ENCODE measurements around the gene PHRF1.

The PHRF1 gene, protein sequence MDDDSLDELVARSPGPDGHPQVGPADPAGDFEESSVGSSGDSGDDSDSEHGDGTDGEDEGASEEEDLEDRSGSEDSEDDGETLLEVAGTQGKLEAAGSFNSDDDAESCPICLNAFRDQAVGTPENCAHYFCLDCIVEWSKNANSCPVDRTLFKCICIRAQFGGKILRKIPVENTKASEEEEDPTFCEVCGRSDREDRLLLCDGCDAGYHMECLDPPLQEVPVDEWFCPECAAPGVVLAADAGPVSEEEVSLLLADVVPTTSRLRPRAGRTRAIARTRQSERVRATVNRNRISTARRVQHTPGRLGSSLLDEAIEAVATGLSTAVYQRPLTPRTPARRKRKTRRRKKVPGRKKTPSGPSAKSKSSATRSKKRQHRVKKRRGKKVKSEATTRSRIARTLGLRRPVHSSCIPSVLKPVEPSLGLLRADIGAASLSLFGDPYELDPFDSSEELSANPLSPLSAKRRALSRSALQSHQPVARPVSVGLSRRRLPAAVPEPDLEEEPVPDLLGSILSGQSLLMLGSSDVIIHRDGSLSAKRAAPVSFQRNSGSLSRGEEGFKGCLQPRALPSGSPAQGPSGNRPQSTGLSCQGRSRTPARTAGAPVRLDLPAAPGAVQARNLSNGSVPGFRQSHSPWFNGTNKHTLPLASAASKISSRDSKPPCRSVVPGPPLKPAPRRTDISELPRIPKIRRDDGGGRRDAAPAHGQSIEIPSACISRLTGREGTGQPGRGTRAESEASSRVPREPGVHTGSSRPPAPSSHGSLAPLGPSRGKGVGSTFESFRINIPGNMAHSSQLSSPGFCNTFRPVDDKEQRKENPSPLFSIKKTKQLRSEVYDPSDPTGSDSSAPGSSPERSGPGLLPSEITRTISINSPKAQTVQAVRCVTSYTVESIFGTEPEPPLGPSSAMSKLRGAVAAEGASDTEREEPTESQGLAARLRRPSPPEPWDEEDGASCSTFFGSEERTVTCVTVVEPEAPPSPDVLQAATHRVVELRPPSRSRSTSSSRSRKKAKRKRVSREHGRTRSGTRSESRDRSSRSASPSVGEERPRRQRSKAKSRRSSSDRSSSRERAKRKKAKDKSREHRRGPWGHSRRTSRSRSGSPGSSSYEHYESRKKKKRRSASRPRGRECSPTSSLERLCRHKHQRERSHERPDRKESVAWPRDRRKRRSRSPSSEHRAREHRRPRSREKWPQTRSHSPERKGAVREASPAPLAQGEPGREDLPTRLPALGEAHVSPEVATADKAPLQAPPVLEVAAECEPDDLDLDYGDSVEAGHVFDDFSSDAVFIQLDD (N-terminal part only)

DNA sequence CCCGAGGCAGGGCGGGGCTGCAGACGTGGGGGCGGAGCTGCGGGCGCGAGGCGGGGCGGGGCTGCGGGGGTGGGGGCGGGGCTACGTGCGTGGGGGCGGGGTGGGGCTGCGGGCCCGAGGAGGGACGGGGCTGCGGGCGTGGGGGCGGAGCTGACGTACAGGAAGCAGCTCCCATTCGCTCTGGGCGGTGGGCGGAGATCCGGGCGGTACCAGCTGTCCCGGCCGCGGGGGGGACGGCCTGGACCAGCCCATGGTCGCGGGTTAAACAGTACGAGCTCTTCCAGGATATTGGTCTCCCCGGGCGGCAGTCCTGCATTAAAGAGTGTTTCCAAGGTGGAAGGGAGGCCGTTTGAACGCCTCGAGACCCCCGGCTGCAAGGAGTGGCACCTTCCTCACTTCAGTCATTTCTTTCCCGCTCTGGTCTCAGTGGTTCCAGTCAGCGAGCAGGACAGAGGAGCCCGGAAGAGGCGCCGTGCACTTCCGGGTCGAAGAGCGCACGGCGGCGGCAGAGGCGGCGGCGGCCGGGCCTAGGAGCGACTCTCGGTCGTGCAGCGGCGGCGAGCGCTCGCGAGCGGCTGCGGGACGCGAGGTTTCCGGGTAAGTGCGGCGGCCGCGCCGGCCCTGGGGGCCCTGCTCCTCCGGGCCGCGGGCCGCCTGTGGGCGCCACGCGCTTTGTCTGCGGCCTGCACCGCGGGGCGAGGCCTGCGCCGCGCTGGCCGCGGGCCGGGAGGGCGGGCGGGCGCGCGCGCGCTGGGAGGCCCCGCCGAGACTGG lies at the start of gene PHRF1:
Gene PHRF1, plus strand, starts transcription at position 475 of the 773 bp plus-strand sequence. CDS start 5,043 bp downstream, outside the sequence.
- in situ Hi-C loops (cut with MboI; ENCODE audit: low sequenced_read_pairs) = no loop called here

DNA sequence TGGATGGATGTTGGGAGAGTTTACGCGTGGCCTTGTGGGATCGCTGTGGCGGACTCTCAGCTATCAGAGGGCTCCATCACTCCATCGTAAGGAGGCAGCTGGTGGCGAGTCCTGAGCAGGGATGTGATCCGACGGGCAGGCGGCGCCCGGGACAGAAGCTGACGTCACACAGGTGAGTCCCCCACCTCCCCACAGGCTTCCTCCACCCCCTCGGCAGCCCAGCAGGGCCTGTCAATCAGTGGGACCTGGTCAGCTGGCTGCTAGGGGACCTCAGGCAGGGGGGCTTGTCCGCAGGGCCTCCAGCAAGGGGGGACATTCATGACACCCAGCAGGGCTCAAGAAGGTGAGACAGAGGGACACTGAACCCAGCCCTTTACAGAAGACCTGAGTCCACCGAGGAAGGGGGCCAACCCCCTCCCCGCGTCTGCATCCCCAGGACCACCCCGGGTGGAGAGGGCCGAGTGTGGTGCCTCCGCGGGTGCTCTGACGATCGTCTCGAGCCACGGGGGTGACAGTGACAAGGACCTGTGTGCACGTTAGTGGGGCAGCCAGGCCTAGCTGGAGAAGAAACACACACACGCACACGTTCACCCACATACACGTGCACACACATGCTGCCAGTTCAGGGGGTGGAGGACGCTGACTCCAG lies 48.0 kb upstream of the PHRF1 start:
- in situ Hi-C loops (cut with MboI; ENCODE audit: low sequenced_read_pairs) = no loop called here

DNA sequence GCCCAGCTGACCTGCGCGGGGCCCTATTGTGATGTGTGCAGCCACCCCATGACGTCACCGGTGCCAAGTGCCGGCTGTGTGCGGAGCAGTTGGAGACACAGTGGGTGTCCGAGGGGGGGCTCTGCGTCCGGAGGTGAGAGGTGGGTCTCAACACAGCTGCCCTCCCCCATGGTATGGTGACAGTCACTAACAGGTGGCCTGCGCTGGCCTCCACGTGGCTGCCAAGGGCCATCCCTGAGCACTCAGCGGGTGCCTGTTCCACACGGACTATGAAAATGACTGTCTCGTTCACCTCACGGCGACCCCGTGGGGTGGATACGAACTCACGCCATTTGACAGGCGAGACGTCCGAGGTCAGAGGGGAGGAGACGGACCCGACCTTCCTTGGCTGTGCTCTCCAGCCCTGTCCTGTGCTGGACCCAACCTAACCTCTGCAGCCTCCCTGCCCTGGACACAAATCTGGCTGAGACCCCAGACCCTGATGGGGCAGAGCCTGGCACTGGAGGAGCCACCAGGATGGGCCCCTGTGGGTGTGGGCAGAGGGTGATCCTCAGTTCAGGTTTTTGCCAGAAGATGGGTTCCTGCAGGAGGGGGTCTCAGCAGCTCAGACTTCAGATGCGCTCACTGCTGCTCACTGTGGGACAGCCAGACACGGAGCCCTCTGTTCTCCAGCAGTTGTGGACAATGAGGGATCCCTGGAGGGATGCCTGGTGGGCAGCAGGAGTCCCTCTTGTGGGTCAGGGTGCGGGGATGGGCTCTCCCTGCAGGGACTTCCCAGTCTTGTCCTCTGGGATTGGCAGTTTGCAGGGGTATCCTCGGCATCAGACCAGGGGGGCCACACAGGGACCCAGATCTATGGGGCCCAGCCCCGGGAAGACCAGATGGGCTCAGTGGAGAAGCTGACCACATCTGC lies 47.2 kb upstream of the PHRF1 start:
- in situ Hi-C loops (cut with MboI; ENCODE audit: low sequenced_read_pairs) = no loop called here

DNA sequence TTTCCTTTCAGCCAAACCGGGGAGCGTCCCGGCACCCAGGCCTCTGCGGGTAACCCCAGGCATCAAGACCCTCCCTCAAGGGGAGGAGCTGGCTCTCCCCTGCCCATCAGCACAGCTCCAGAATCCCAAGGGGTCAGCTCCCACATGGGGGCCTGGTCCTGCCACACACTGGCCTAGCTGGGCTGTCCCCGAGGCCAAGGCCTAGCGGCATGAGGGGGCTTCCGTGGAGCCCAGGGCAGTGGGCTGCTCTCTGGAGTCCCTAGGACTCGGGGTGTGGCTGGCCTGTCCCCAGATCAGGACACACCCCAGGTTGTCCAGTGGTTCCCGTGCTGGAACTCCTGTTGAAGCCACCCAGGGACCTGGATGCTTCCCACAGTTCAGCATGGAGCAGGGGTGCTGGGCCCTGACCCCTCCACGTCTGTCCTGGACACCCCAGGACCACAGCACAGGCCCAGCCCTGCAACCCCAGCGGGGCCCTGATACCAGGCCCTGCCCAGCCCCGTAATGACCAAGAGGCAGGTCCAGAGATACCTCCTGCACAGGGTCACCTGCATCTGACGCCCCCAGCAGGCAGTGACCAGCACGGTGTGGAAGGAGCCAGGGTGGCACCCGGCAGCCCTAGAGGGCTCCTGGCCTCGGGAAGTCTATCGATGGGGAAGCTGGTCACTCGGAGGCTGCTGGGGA lies 46.4 kb upstream of the PHRF1 start:
- in situ Hi-C loops (cut with MboI; ENCODE audit: low sequenced_read_pairs) = no loop called here

DNA sequence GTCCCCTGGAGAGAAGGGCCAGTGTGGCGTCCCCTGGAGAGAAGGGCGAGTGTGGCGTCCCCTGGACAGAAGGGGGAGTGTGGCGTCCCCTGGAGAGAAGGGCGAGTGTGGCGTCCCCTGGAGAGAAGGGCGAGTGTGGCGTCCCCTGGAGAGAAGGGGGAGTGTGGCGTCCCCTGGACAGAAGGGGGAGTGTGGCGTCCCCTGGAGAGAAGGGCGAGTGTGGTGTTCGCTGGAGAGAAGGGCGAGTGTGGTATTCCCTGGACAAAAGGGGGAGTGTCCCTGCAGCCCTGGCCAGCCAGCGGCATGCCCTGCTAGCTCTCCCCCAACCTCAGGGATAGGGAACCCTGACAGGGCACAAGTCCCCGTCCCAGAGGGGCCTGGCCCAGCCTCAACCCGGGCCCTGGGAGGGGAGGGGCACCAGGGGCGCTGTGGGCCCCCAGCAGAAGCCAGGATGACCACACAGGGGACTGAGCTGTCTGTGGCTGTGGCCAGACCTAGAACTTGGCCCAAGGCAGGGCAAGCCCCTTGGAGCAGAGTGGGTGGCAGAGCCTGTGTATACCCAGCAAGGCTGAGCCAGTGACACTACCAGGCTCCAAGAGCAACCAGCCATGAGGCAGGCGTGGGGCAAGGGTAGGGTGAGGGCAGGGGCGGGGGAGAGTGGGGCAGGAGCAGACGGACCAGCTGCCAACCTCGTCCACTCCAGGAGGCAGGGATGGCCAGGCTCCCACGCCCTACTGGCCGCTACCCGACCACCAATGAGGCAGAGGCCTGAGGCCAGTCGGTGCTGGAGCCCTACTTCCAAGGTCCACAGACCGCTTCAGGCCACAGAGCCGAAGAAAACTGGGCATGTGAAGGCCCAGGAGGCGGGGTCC lies 45.1 kb upstream of the PHRF1 start:
- in situ Hi-C loops (cut with MboI; ENCODE audit: low sequenced_read_pairs) = no loop called here

DNA sequence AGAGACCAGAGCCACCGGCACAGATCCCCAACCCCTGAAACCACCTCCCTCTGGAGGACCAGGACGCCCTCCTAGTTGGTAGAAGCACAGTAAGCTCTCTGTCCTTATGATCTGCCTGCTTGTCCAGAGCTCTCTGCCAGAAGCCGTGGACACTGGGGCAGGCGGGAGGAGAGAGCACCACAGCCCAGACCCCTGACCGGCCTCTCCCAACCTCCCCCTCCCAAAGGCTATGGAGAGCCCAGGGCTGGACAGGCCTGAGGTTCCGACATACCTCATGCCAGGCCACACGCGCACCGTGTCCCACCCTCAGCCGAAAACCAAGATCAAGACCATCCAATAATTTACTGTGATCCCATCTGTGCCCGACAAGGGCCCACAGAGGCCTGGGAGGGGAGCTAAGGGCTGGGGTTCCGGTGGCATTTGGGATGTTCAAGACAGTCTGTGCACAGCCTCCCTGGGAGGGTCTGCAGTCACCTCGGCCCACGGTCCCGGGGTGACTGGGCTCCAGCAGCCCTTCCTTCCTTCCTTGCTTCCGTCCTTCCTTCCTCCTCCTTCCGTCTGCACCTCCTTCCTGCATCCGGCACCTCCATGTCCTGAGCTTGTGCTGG lies 44.2 kb upstream of the PHRF1 start:
- in situ Hi-C loops (cut with MboI; ENCODE audit: low sequenced_read_pairs) = no loop called here

DNA sequence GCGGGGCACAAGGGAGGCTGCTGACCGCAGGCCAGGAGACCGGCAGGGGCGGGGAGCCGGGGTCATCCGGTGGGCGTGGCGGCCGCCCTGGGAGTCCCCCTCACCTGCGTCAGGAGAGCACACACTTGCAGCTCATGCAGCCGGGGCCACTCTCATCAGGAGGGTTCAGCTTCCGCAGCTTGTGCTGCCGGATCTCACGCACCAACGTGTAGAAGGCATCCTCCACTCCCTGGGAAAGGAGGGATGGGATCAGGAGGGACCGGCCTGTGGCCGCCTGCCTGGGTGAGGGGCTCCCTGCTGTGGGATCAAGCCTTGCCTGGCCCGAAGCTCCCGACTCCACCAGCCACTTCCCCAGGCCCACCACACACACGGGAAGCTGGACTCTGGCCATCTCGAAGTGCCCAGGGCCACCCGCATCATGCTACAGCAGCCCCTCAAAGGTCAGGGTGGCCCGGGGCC lies 43.7 kb upstream of the PHRF1 start:
- in situ Hi-C loops (cut with MboI; ENCODE audit: low sequenced_read_pairs) = no loop called here

DNA sequence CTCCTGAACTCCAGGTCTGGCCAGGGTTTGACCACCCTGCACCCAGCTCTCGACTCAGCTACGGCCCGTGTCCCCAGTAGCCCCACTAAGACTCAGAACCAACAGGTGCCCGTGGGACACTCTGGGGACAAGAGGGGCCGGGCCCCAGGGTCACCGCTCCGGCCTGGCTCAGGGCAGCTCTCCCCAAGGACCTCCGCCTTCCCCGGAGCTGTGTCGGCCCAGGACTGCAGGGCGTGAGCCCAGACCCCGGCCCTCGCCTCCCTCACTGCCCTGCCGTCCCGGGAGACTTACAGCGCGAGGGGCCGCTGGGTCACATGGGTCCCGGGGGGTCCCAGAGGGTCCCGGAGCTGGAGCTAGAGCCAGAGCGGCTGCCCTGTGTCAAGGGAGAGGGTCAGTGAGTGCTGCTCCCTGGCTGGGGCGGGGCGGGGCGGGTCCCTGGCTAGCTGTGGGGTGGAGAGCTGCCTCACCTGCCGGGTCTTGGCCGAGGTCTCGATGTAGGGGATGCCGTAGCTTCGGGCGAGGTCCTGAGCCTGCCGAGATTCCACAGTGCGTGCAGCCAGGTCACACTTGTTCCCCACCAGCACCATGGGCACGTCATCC lies 43.2 kb upstream of the PHRF1 start:
- in situ Hi-C loops (cut with MboI; ENCODE audit: low sequenced_read_pairs) = no loop called here

DNA sequence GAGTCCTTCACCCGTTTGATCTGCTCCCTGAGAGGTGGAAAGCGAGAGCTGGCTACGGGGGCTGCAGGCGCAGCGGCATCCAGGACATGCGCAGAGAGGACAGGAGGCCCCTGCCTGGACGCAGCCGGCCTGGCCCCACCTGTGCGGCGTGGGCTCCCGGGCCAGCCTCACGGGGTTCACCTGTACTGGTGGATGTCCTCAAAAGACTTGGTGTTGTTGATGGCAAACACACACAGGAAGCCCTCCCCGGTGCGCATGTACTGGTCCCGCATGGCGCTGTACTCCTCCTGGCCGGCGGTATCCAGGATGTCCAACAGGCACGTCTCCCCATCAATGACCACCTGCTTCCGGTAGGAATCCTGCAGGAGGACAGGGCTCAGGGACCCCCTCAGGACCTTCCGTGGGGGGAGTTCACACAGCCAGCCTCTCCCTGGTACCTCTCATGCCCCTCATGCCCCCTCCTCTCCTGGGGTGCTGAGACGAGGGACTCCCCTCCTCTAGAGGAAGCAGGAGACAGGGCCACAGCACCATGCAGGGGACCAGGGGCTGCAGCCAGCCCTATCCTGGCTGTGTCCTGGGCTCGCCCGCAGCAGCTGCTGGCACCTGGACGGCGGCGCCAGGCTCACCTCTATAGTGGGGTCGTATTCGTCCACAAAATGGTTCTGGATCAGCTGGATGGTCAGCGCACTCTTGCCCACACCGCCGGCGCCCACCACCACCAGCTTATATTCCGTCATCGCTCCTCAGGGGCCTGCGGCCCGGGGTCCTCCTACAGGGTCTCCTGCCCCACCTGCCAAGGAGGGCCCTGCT lies 42.5 kb upstream of the PHRF1 start:
- in situ Hi-C loops (cut with MboI; ENCODE audit: low sequenced_read_pairs) = no loop called here

DNA sequence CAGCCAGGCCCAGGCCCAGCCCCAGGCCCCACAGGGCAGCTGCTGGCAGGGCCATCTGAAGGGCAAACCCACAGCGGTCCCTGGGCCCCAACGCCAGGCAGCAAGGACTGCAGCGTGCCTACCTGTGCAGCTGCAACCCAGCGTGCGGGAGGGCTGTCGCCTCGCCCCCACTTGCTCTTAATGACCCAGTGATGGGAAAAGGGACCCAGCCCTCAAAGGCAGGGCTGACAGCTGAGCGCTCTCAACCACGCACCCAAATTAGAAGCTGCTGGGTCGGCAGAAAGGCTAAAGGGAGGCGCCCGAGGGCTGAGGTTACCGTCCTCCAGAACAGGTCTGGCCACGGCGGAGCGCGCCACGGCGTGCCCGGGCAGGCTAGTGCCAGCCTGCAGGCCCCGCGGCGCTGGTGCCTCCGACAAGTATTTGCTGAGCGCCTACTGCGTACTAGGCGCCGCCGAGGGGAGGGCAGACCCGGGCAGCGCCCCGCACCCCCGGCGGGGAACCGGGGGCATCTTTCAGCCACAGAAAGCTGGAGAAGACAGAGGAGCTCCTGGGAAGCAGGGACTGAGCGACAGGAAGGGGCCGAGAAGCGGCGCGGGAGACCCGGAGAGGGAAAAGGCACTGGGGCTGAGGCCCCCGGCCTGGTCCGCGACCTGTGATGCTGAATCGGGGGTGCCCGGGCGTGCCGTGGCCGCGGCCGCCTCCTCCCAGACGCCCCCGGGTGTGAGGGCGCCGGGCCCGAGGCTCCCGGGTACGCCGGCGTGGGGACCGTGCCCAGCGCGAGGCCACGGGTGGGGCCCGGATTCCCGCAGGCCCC lies 41.7 kb upstream of the PHRF1 start:
- in situ Hi-C loops (cut with MboI; ENCODE audit: low sequenced_read_pairs) = no loop called here

DNA sequence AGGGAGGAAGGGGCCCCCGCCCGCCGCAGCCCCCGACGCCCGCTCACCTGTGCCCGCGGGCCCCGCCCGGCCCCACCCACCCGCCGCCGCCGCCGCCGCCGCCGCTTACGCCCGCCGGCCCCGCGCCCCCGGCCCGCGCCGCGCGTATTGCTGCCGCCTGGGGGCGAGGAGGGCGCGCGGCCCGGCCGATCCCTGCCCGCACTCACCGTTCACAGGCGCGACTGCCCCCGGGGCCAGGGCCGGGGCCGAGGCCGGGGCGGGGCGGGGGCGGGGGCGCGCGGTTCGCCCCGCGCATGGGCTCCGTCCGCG lies 41.1 kb upstream of the PHRF1 start:
- in situ Hi-C loops (cut with MboI; ENCODE audit: low sequenced_read_pairs) = no loop called here

DNA sequence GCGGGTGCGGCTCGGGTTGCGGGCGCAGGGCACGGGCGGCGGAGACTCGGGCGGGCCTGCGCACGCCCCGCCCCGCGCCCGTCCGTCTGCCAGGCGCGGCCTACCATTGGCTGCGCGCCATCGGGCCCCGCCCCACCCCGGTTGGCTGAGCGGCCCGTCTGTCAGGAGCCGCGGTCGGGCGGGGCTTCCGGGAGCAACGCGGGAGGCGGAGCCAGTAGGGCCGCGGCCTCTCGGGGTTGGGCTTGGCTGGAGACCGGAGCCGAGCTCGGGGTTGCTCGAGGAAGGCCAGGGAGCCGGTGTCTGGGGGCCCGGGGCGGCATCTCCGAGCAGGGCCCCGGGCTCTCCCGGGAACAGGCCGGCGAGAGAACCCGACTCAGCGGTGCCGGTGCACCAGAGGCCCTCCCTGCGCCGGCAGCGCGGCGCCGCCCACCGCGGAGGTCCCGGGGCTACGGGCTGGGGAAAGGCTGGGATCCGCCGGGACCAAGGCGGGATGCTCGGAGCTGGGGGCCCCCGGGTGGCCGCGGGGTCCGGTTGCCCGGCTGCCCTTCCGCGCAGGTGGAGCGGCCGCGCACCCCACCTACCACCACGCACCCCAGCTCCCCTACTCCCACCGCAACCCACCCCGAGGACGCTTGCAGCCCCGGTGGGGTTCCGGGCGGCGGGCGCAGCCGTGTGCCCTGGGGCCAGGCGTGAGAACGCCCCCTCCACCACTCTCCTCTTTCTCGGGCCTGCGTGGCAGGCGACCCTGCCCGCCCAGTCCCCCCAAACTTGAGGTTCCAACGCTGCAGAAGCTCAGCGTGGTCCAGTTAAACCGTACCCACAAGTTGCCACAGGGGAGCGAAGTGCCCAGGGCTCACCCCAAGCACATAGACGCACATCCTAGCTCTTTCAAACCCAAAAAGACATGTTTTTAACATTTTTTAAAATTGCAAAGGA lies 40.5 kb upstream of the PHRF1 start, which contains the start of gene HRAS:
Gene HRAS, minus strand, starts transcription at position 58 of the 936 bp plus-strand sequence.
- in situ Hi-C loops (cut with MboI; ENCODE audit: low sequenced_read_pairs) = no loop called here

DNA sequence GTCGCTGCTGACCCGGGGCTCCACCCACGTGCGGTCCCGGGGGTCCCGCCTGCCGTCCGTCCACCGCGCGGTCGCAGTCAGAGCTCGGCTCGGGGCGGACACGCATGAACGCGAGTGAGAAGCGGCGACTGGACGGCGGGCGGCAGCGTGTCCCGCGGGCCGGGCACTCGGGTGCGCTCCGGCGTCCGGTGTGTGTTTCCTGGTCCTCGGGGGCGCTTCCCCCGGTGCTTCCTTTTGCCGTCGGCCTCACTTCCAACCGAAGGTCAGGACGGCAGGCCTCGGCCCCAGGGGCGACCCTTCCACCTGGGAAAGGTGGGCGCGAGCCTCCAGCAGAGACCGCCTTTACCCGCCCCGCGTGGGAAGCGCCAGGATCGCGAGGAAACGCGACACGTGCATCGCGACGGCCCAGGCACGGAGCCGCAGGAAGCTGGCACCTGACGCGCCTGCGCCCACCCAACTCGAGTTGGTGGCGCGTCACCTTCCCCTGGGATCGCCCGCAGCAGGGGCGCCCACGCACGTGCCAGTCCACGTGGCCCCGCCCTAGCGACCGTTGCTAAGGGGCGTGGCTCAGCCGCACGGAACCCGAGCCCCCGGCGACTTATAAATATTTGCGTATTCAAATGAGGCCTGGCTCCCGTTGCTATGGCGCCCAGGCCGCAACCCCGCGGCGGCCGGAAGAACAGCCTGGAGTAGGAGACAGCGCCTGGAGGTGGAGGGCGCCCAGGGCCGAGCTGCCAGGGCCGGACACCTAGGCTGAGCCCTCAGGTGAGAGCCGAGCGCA lies 39.2 kb upstream of the PHRF1 start, which contains the start of gene LRRC56:
Gene LRRC56, plus strand, starts transcription at position 687 of the 781 bp plus-strand sequence. CDS start 3,158 bp downstream, outside the sequence.
- in situ Hi-C loops (cut with MboI; ENCODE audit: low sequenced_read_pairs) = no loop called here
